Hepatocyte (in vitro differentiated cells): Measurements from ENCODE around the gene LHX4. TPM values are rescaled to one million over a fixed set of nuclear protein-coding genes. Genes with fewer than 3 reads are reported as not detected.

Source experiments
- DNase-seq: peaks from one replicate; pipeline ENCODE4 v3.0.0-alpha.2; 2016; ENCODE audit warnings: low spot score
- H2AFZ ChIP-seq: fragments of 200-600 bp; sonication (generic); 2 replicates; pipeline ENCODE4 v1.6.0; 2016; ENCODE audit warnings: antibody characterized with exemption, mild to moderate bottlenecking
- H3K27ac ChIP-seq: fragments of 200-600 bp; sonication (generic); 2 replicates; pipeline ENCODE4 v1.5.1; 2016; ENCODE audit warnings: mild to moderate bottlenecking
- H3K27me3 ChIP-seq: fragments of 200-600 bp; sonication (generic); 2 replicates; pipeline ENCODE4 v1.6.1; 2016
- H3K36me3 ChIP-seq: fragments of 200-600 bp; sonication (generic); replicated peaks from 2 replicates; pipeline ENCODE4 v1.5.1; 2016; ENCODE audit warnings: low read depth; ENCODE audit not compliant: insufficient read depth
- H3K4me1 ChIP-seq: fragments of 200-600 bp; sonication (generic); 2 replicates; pipeline ENCODE4 v1.5.1; 2016; ENCODE audit warnings: mild to moderate bottlenecking, moderate library complexity; ENCODE audit not compliant: insufficient read depth
- H3K4me2 ChIP-seq: fragments of 200-600 bp; sonication (generic); 2 replicates; pipeline ENCODE4 v1.6.0; 2016
- H3K4me3 ChIP-seq: fragments of 200-600 bp; sonication (generic); 2 replicates; pipeline ENCODE4 v1.5.1; 2016; ENCODE audit warnings: mild to moderate bottlenecking
- H3K79me2 ChIP-seq: fragments of 200-600 bp; sonication (generic); 2 replicates; pipeline ENCODE4 v1.6.0; 2017; ENCODE audit warnings: mild to moderate bottlenecking
- H3K9me2 ChIP-seq: fragments of 200-600 bp; sonication (generic); replicated peaks from 2 replicates; pipeline ENCODE4 v1.6.0; 2017; ENCODE audit warnings: mild to moderate bottlenecking; ENCODE audit not compliant: insufficient read depth
- H3K9me3 ChIP-seq: fragments of 200-600 bp; sonication (generic); 2 replicates; pipeline ENCODE4 v1.5.1; 2016; ENCODE audit warnings: low read depth, mild to moderate bottlenecking
- H4K20me1 ChIP-seq: fragments of 200-600 bp; sonication (generic); 2 replicates; pipeline ENCODE4 v1.6.0; 2016; ENCODE audit warnings: mild to moderate bottlenecking; ENCODE audit not compliant: insufficient read depth, poor library complexity, severe bottlenecking
- EZH2 ChIP-seq: fragments of 200-600 bp; sonication (generic); IDR thresholded peaks from 2 replicates; pipeline ENCODE4 v1.6.1; 2016; ENCODE audit warnings: antibody characterized with exemption, mild to moderate bottlenecking, borderline replicate concordance
- EZH2phosphoT487 ChIP-seq: fragments of 200-600 bp; sonication (generic); IDR thresholded peaks from one replicate; pipeline ENCODE4 v1.6.1; 2018; ENCODE audit warnings: antibody characterized with exemption, mild to moderate bottlenecking, low read depth, moderate library complexity; ENCODE audit not compliant: unreplicated experiment, severe bottlenecking
- WGBS: methylation state at CpG from one replicate; pipeline ENCODE4 v1.1.6; 2016; ENCODE audit warnings: low lambda C conversion rate; ENCODE audit errors: missing lambda C conversion rate; 5-methylcytosine and 5-hydroxymethylcytosine counted together
- polyA plus RNA-seq: library from polyadenylated mRNA; unstranded; fragments of >200 nt; fragmentation: Nextera tagmentation; extraction: Ambion mirVana; gene quantifications from 2 replicates; pipeline ENCODE4 v1.2.1, GENCODE V29; 2016
- total RNA-seq: library from RNA; depleted of rRNA; stranded (reverse); fragments of >200 nt; gene quantifications from 2 replicates; pipeline ENCODE4 v1.2.3, GENCODE V29; 2014
- TF ChIP-seq, protein P1 (sequence below): fragments of 200-600 bp; sonication (generic); IDR thresholded peaks from 2 replicates; pipeline ENCODE4 v1.5.1; 2016; ENCODE audit warnings: antibody characterized with exemption, mild to moderate bottlenecking; ENCODE audit not compliant: poor library complexity

LHX4 gene
- total RNA-seq: 0.03 TPM in 1 of 2 replicates, not detected in the other
- polyA plus RNA-seq: 0.28 and 0.49 TPM in 2 replicates

DNA sequence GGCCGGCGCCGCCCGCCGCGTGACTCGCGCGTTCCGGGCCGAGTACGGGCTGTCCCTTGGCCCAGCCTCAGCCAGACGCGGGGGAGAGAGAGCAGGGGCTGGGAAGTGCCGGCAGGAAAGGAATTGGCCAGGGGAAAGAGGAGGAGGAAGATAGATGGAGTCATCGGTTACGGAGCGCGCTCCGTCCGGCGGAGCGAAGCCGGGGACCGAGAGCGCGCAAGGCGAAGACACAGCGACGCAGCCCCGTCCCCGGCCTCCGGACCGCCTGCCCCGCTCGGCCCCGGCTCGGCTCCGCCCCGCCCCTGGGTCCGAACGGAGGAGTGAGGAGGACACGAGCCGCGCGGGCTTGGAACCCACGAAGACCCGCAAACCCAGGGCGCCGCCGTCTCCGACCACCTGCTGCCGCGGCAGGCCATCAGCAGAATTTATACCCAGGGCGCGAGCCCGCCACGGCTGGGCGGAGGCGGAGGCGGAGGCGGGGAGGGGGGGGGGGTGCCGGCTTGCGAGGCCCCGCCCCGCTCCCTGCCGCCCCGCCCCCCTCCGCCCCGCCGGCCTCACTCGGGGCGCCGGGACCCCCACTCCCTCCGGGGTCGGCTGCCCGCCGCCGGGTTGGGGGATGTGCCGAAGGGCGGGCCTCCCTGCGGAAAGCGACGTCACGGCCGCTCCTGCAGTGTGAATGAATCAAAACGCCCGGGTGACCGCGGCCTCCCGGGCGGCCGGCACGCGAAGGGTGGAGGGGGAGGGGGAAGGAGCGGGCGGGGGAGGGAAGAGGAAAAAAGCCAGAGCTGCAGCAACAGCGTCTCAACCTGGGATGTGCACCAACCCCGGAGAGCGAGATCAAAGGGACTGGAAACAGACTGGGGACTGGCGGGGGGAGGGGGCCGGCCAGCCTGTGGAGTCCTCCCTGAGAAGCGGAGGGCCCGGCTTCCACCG is at the start of gene LHX4:
Gene LHX4, plus strand, starts transcription at position 782 of the 933 bp plus-strand sequence. CDS start 266 bp downstream, outside the sequence.
- no peaks in the 10 kb centered on the region for H3K9me2 ChIP-seq

GRCh38 chr1:180181048-180181447 is 49.0 kb upstream of the LHX4 start:
- Histone ChIP-seq H3K9me3 (no peaks in the 10 kb centered on the region), H3K79me2 (no peaks in the 10 kb centered on the region), H3K36me3 (no peaks in the 10 kb centered on the region), H3K4me3 (no peak overlapping the region), H3K27ac (no peak overlapping the region), H3K27me3 (no peaks in the 10 kb centered on the region), H3K4me1 (no peaks in the 10 kb centered on the region), H4K20me1 (no peaks in the 10 kb centered on the region), H3K9me2 (no peaks in the 10 kb centered on the region), H2AFZ (no peak overlapping the region), H3K4me2 (no peak overlapping the region)
- 81% methylated on average over 7 of the region's 7 CpGs for WGBS
- TF ChIP-seq, protein P1, sequence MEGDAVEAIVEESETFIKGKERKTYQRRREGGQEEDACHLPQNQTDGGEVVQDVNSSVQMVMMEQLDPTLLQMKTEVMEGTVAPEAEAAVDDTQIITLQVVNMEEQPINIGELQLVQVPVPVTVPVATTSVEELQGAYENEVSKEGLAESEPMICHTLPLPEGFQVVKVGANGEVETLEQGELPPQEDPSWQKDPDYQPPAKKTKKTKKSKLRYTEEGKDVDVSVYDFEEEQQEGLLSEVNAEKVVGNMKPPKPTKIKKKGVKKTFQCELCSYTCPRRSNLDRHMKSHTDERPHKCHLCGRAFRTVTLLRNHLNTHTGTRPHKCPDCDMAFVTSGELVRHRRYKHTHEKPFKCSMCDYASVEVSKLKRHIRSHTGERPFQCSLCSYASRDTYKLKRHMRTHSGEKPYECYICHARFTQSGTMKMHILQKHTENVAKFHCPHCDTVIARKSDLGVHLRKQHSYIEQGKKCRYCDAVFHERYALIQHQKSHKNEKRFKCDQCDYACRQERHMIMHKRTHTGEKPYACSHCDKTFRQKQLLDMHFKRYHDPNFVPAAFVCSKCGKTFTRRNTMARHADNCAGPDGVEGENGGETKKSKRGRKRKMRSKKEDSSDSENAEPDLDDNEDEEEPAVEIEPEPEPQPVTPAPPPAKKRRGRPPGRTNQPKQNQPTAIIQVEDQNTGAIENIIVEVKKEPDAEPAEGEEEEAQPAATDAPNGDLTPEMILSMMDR: peak; percentile 38
- TF ChIP-seq EZH2: no peak
- peak; percentile 39 for DNase-seq

More for the DNA sequence above, at the start of gene LHX4:
- Histone ChIP-seq H3K27ac (no peak within 1 kb of the TSS), H3K36me3 (no peaks in the 10 kb centered on the region), H3K9me3 (no peaks in the 10 kb centered on the region), H2AFZ (peak within 1 kb of the TSS; percentile 52), H3K4me3 (peak within 1 kb of the TSS; percentile 55), H3K79me2 (no peaks in the 10 kb centered on the region), H3K27me3 (peaks cover 96% of the 10 kb centered on the region), H3K4me2 (peak within 1 kb of the TSS; percentile 100), H3K4me1 (peaks cover 30% of the 10 kb centered on the region), H4K20me1 (no peaks in the 10 kb centered on the region)
- TF ChIP-seq EZH2phosphoT487: no peak
- peak; percentile 20 for TF ChIP-seq EZH2
- peak; percentile 41 for DNase-seq
- 2% methylated on average over 53 of the region's 105 CpGs for WGBS

GRCh38 chr1:180181996-180182642 is 47.9 kb upstream of the LHX4 start:
- H3K9me2 ChIP-seq: no peaks in the 10 kb centered on the region
- no peaks in the 10 kb centered on the region for H4K20me1 ChIP-seq
- H3K79me2 ChIP-seq: no peaks in the 10 kb centered on the region
- DNase-seq: no peak
- no peak overlapping the region for H2AFZ ChIP-seq
- no peak overlapping the region for H3K4me2 ChIP-seq
- no peaks in the 10 kb centered on the region for H3K4me1 ChIP-seq
- no peaks in the 10 kb centered on the region for H3K36me3 ChIP-seq
- 97% methylated on average over 23 of the region's 23 CpGs for WGBS
- H3K27ac ChIP-seq: no peak overlapping the region
- H3K9me3 ChIP-seq: no peaks in the 10 kb centered on the region
- no peak overlapping the region for H3K4me3 ChIP-seq
- TF ChIP-seq, protein P1: no peak
- TF ChIP-seq EZH2 (no peak), EZH2phosphoT487 (no peak)
- no peaks in the 10 kb centered on the region for H3K27me3 ChIP-seq
